Adipocyte (in vitro differentiated cells): ENCODE data around the gene IL1RAP.
"Not testable (repeated sequence)": the region's sequence is repeated elsewhere in the genome, so short reads cannot be mapped to it uniquely, and the experiment has no call there.

Experiments
- DNase-seq: peaks from one replicate; pipeline ENCODE4 v3.0.0-alpha.2; 2015; ENCODE audit warnings: low read depth
- H3K27me3 ChIP-seq: replicated peaks from 2 replicates; pipeline ENCODE4 v1.7.0; 2013; ENCODE audit warnings: mild to moderate bottlenecking, low read length, moderate library complexity; ENCODE audit not compliant: control insufficient read depth, insufficient read depth
- H3K36me3 ChIP-seq: 2 replicates; pipeline ENCODE4 v1.7.0; 2013; ENCODE audit warnings: low read length, mild to moderate bottlenecking, moderate library complexity; ENCODE audit not compliant: control insufficient read depth, insufficient read depth, severe bottlenecking
- H3K4me1 ChIP-seq: 2 replicates; pipeline ENCODE4 v1.7.0; 2013; ENCODE audit warnings: mild to moderate bottlenecking, low read length, moderate library complexity; ENCODE audit not compliant: control insufficient read depth, insufficient read depth
- H3K4me3 ChIP-seq: 2 replicates; pipeline ENCODE4 v1.7.0; 2013; ENCODE audit warnings: mild to moderate bottlenecking, low read length, moderate library complexity
- H3K9ac ChIP-seq: 2 replicates; pipeline ENCODE4 v1.7.0; 2013; ENCODE audit warnings: mild to moderate bottlenecking, low read length, moderate library complexity
- H3K9me3 ChIP-seq: 2 replicates; pipeline ENCODE4 v1.7.0; 2013; ENCODE audit warnings: mild to moderate bottlenecking, low read length, moderate library complexity; ENCODE audit not compliant: control insufficient read depth

Gene IL1RAP

GRCh38 chr3:190514413-190515153 lies 698 bp downstream of the IL1RAP start:
- DNase-seq = peak; percentile 82
- Histone ChIP-seq H3K9ac (peak overlapping the region; percentile 87), H3K27me3 (no peaks in the 10 kb centered on the region), H3K9me3 (no peaks in the 10 kb centered on the region), H3K36me3 (no peaks in the 10 kb centered on the region), H3K4me1 (peaks cover 28% of the 10 kb centered on the region), H3K4me3 (peak overlapping the region; percentile 92)

- H3K9me3 ChIP-seq = no peaks in the 10 kb centered on the region
- peaks cover 28% of the 10 kb centered on the region for H3K4me1 ChIP-seq
- no peak overlapping the region for H3K4me3 ChIP-seq
- H3K36me3 ChIP-seq = no peaks in the 10 kb centered on the region
- no peak for DNase-seq
- no peaks in the 10 kb centered on the region for H3K27me3 ChIP-seq
- H3K9ac ChIP-seq = no peak overlapping the region
These were observed 2.5 kb downstream of the IL1RAP start for GRCh38 chr3:190516416-190516815.

- H3K9me3 ChIP-seq = no peaks in the 10 kb centered on the region
- peak; percentile 68 for DNase-seq
- H3K4me3 ChIP-seq = no peak overlapping the region
- no peaks in the 10 kb centered on the region for H3K36me3 ChIP-seq
- H3K4me1 ChIP-seq = peaks cover 28% of the 10 kb centered on the region
- no peak overlapping the region for H3K9ac ChIP-seq
- no peaks in the 10 kb centered on the region for H3K27me3 ChIP-seq
These were observed 3.8 kb downstream of the IL1RAP start for GRCh38 chr3:190517687-190518086.

GRCh38 chr3:190518531-190518930 lies 4.6 kb downstream of the IL1RAP start:
- not testable (repeated sequence) for H3K9me3 ChIP-seq, DNase-seq, H3K27me3 ChIP-seq, H3K9ac ChIP-seq, H3K4me3 ChIP-seq, H3K36me3 ChIP-seq
- peaks cover 28% of the 10 kb centered on the region for H3K4me1 ChIP-seq

- H3K4me3 ChIP-seq = no peak overlapping the region
- no peaks in the 10 kb centered on the region for H3K9me3 ChIP-seq
- H3K27me3 ChIP-seq = no peaks in the 10 kb centered on the region
- no peak for DNase-seq
- no peak overlapping the region for H3K9ac ChIP-seq
- no peaks in the 10 kb centered on the region for H3K36me3 ChIP-seq
- H3K4me1 ChIP-seq = peaks cover 28% of the 10 kb centered on the region
These were observed 6.0 kb downstream of the IL1RAP start for GRCh38 chr3:190519886-190520285.

- no peaks in the 10 kb centered on the region for H3K27me3 ChIP-seq
- H3K9me3 ChIP-seq = no peaks in the 10 kb centered on the region
- H3K9ac ChIP-seq = no peak overlapping the region
- H3K36me3 ChIP-seq = no peaks in the 10 kb centered on the region
- H3K4me1 ChIP-seq = peaks cover 18% of the 10 kb centered on the region
- H3K4me3 ChIP-seq = no peak overlapping the region
- no peak for DNase-seq
These were observed 8.1 kb downstream of the IL1RAP start for GRCh38 chr3:190521998-190522397.

GRCh38 chr3:190522621-190523222 lies 8.8 kb downstream of the IL1RAP start:
- no peaks in the 10 kb centered on the region for H3K9me3 ChIP-seq
- H3K9ac ChIP-seq = no peak overlapping the region
- H3K4me3 ChIP-seq = no peak overlapping the region
- peak; percentile 24 for DNase-seq
- H3K27me3 ChIP-seq = no peaks in the 10 kb centered on the region
- peaks cover 18% of the 10 kb centered on the region for H3K4me1 ChIP-seq
- H3K36me3 ChIP-seq = no peaks in the 10 kb centered on the region

- Histone ChIP-seq H3K9me3 (no peaks in the 10 kb centered on the region), H3K4me1 (peaks cover 21% of the 10 kb centered on the region), H3K9ac (no peak overlapping the region), H3K27me3 (no peaks in the 10 kb centered on the region), H3K36me3 (no peaks in the 10 kb centered on the region), H3K4me3 (no peak overlapping the region)
- DNase-seq = no peak
These were observed 11.1 kb downstream of the IL1RAP start for GRCh38 chr3:190524942-190525341.

- H3K4me3 ChIP-seq = no peak overlapping the region
- DNase-seq = no peak
- H3K9ac ChIP-seq = no peak overlapping the region
- no peaks in the 10 kb centered on the region for H3K36me3 ChIP-seq
- peaks cover 21% of the 10 kb centered on the region for H3K4me1 ChIP-seq
- no peaks in the 10 kb centered on the region for H3K27me3 ChIP-seq
- no peaks in the 10 kb centered on the region for H3K9me3 ChIP-seq
These were observed 11.7 kb downstream of the IL1RAP start for GRCh38 chr3:190525634-190526033.

- H3K4me3 ChIP-seq = no peak overlapping the region
These were observed 13.2 kb downstream of the IL1RAP start for GRCh38 chr3:190526787-190527762.

GRCh38 chr3:190528706-190529105 lies 14.8 kb downstream of the IL1RAP start:
- Histone ChIP-seq H3K27me3 (no peaks in the 10 kb centered on the region), H3K4me3 (no peak overlapping the region), H3K9ac (no peak overlapping the region), H3K9me3 (no peaks in the 10 kb centered on the region), H3K36me3 (no peaks in the 10 kb centered on the region), H3K4me1 (peaks cover 30% of the 10 kb centered on the region)
- DNase-seq = no peak

More at GRCh38 chr3:190526787-190527762, 13.2 kb downstream of the IL1RAP start:
- H3K36me3 ChIP-seq = no peaks in the 10 kb centered on the region
- DNase-seq = peak; percentile 58
- H3K9ac ChIP-seq = no peak overlapping the region
- peaks cover 21% of the 10 kb centered on the region for H3K4me1 ChIP-seq
- no peaks in the 10 kb centered on the region for H3K9me3 ChIP-seq
- no peaks in the 10 kb centered on the region for H3K27me3 ChIP-seq
